Stimulated activated CD8-positive, alpha-beta memory T cell treated with anti-CD3 and anti-CD28 coated beads, Interleukin-12 subunit alpha, Interleukin-12 subunit beta, amount 100 ng/mL, for 24 hours (primary cell): ENCODE results near the gene MVP.

Experiments used
- DNase-seq: peaks from one replicate; pipeline ENCODE4 v3.0.0-alpha.2; 2020; ENCODE audit errors: extremely low read depth

MVP gene

DNA sequence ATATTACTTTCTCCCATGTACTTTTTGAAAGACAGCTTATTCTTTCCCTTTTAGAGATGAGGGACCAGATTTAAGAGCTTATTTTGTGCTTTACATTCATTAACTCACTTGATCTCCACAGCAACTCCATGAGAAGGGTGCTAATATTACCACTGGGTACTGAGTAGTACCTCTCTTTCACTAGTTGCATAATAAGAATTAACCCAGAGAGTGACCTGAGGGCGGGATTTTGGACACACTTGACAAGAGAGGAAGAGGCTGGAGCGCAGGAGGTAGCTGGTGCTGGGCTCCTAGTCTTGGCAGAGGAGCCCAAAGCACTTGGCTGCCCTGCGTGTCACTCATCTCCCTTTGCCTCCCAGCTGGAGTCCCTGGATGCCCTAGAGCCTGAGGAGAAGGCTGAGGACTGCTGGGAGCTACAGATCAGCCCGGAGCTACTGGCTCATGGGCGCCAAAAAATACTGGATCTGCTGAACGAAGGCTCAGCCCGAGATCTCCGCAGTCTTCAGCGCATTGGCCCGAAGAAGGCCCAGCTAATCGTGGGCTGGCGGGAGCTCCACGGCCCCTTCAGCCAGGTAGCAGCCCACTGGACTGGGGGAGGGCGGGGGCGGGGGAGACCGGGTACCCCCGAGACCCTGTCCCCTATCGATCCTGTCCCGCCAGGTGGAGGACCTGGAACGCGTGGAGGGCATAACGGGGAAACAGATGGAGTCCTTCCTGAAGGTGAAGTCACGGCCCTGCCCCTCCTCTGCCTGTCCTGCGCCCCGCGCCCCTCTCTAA is 15.6 kb upstream of the MVP start:
- no peak for DNase-seq

DNA sequence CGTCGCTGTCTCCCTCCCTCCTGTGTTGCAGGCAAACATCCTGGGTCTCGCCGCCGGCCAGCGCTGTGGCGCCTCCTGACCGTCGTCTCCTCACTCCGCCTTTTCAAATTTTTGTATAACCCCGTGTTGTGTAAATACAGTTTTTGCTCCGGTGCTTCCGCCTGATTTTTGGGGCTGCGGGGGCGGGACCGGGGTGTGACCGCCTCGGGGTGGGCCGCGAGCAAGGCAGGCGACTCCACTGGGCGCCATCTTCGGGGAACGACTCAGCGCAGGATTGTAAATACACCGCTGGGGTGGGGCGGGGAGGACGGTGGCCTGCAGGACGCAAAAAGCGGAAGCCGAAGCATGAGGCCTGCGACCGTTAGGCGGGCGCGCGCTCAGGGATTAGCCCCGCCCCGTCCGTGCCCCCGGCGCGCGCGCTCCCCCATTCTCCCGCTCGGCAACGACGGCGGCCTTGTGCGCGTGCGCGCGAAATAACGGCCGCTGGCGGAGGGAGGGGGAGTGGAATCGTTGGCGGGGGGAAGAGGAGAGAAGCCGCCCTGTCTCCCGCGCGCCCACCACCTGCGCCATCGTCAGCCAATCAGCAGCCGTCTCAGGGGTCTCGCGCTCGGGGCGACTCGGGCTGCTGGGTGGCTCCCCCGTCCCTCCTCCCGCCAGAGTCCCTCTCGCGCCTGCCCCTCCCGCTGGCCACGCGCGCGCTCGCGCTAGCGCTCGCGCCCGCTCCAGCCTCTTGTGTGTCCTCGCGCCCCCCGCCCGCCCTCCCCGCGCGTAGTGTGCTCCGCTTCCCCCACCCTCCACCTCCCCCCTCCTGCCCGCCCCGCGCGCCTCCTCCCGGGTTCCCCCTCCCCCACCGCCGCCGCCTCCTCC is 14.8 kb upstream of the MVP start:
- DNase-seq: peak; percentile 93

DNA sequence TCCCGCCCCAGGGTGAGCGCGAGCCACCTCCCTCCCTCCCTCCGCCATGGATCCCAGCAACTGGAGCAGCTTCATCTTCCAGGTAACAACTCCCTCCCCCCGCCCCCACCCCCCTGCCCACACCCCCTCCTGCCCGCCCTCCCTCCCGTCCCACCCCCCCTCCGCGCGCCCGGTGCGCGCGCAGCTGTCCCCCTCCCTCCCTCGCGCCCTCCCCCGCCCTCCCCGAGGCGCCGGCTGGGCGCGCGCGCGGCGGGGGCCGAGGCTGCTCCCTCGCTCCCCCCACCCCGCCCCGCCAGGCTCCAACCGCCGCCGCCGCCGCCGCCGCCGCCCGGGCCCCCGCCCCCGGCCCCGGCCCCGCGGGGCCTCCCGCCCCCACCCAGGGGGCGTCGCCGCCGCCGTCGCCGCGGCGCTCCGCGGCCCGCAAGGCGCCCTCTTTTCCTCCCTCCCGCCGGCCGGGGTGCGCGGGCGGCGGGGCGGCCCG is 14.1 kb upstream of the MVP start, which contains the start of gene MAZ:
Gene MAZ (plus strand): TSS at position 431 of the 481 bp plus-strand sequence. CDS start 173 bp downstream, outside the sequence.
- DNase-seq: no peak

DNA sequence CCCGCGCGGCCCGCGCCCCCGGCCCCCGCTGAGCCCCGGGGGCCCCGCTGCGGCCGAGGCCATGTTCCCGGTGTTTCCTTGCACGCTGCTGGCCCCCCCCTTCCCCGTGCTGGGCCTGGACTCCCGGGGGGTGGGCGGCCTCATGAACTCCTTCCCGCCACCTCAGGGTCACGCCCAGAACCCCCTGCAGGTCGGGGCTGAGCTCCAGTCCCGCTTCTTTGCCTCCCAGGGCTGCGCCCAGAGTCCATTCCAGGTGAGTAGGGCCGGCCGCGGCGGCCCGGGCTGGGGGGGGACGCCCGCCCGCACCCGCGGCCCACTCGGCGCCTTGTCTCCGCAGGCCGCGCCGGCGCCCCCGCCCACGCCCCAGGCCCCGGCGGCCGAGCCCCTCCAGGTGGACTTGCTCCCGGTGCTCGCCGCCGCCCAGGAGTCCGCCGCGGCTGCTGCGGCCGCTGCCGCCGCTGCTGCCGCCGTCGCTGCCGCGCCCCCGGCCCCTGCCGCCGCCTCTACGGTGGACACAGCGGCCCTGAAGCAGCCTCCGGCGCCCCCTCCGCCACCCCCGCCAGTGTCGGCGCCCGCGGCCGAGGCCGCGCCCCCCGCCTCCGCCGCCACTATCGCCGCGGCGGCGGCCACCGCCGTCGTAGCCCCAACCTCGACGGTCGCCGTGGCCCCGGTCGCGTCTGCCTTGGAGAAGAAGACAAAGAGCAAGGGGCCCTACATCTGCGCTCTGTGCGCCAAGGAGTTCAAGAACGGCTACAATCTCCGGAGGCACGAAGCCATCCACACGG is 13.4 kb upstream of the MVP start:
- DNase-seq: no peak

DNA sequence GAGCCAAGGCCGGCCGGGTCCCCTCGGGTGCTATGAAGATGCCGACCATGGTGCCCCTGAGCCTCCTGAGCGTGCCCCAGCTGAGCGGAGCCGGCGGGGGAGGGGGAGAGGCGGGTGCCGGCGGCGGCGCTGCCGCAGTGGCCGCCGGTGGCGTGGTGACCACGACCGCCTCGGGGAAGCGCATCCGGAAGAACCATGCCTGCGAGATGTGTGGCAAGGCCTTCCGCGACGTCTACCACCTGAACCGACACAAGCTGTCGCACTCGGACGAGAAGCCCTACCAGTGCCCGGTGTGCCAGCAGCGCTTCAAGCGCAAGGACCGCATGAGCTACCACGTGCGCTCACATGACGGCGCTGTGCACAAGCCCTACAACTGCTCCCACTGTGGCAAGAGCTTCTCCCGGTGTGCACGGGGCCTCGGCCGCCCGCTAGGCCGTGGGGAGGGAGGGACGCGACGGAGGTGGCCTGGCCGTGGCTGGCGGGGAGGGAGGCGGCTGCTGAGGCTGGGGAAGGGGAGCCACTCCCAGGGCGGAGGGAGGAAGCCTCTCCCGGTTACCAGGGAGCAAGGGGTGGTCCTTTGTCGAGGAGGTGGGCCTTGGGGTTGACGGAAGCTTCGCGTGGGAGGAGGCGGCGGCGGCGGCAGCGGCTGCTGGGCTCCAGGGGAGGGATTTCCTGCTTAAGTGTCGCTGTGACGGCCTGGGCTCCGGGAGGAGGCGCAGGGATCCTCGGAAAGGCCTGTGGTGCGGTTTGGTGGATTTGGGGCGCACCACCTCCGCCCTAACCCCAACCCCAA is 12.6 kb upstream of the MVP start:
- no peak for DNase-seq

DNA sequence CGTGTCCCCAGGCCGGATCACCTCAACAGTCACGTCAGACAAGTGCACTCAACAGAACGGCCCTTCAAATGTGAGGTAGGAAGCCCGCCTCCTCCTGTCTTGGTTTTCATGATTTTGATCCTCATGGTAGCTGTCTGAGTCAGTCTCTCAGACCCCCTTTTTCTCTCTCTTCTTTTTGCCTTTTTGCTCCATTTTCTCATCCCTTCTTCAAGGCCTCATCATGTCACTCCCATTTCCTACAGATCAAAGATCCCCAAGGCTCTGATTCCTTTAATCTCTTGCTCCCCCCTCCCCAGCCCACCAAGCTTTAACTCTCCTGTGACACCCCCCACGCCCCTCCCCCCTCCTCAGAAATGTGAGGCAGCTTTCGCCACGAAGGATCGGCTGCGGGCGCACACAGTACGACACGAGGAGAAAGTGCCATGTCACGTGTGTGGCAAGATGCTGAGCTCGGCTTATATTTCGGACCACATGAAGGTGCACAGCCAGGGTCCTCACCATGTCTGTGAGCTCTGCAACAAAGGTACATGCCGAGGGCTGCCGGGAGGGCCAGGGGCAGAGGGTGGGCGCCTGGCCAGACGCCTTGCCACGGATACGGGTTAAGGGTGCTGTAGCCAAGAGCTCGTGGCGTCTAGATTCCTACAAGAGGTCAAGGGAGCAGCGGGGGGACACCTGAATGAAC is 11.9 kb upstream of the MVP start:
- DNase-seq: no peak

DNA sequence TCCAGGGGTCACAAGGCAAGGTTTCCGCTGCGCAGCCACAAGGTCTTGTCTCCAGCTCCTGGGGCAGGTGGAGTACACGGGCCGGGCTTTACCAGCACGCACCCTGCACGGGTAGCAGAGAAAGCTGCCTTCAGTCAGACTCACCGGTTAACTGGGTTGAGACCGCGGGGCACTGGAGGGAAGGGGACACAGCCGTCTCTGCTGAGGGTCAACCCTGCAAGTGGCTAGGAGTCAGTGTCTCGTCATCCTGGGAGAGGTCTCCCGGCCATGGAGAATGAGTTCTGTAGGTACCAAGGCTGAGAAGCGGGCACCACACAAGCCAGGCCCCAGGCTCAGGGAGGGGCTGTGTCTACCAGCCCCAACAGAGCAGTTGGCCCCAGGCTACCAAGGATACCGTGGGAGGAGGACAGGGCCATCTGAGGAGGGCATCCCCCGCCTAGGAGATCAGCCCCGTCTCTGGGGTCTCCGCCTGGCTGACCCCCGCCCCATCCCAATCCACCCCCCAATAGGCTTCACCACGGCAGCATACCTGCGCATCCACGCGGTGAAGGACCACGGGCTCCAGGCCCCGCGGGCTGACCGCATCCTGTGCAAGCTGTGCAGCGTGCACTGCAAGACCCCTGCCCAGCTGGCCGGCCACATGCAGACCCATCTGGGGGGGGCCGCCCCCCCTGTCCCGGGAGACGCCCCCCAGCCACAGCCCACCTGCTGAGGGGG is 11.1 kb upstream of the MVP start:
- no peak for DNase-seq

DNA sequence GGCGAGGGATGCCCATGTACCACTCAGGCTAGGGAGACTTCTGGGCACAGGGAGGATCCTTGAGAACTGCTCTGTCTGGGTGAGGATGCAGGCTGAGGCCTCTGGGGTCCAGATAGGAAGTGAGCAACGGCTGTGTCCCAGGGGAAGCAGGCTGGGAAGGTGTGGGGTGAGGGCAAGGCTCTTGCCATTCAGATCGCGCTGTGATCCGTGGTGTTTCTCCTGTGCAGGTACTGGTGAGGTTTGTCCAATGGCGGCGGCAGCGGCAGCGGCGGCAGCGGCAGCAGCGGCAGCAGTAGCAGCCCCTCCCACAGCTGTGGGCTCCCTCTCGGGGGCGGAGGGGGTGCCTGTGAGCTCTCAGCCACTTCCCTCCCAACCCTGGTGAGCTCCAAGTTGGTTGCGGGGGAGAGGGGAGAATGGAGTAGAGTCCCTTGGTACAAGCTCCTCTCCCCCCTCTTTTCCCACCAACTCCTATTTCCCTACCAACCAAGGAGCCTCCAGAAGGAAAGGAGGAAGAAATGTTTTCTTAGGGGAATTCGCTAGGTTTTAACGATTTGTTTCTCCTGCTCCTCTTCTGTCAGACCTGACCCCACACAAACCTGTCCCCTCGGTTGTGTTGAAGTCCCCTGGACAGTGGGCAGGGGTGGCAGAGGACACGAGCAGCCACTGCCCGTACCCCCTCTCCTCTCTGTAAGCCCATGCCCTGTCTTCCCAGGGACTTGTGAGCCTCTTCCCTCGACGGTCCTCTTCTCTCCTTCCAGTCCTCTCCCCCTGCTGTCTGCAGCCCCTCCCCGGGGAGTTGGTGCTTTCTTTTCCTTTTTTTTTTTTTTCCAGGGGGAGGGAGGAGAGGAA is 10.2 kb upstream of the MVP start:
- DNase-seq: no peak

DNA sequence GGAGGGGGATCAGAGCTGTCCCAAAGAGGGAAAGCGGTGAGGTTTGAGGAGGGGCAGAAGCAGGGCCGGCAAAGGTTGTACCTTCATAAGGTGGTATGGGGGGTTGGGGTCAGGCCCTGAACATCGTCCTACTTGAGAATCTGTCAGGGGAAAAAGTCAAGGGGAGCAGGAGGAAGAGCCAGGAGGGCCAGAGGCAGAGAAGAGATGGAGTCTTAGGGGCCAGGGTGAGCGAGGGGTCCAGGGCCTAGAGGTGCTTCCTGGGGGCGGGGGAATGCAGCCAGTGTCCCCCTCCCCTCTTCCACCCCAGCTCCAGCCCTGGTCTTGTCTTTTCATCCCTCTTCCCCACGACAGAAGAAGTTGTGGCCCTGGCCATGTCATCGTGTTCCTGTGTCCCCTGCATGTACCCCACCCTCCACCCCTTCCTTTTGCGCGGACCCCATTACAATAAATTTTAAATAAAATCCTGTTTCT is 9.5 kb upstream of the MVP start:
- DNase-seq: no peak

DNA sequence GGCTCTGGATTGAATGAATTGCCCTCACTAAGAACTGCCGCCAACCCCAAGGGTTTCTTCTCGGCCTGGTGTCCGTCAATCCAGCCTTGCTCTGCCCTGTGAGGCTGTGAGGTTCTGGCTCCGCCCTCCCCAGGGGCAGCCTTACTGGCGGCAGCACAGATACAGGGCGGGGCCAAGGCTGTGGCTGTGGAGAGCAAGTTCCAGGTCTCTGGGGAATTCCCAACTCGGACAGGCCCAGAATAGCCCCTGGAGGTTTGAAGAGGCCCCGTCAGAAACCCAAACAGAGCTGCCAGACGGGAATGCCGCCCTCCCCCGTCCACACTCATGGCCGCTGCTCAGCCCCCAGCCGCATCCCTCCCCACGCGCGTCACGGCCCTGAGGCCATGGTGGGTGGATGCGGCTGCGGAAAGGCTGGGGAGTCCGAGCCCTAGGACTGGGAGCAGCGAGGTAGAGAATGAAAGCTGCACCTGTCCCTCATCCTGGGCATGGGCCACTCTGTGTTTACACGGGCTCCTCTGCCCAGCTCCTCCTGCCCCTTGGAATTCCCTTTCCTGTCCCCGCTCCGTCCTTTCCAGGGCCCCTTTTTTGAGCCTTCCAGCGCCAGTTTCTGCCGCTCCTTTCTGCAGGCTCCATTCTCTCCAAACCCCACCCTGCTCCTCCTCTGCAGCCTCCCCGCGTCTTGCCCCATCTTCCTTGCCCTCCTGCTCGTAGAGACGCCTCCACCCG is 8.9 kb upstream of the MVP start:
- DNase-seq: no peak

DNA sequence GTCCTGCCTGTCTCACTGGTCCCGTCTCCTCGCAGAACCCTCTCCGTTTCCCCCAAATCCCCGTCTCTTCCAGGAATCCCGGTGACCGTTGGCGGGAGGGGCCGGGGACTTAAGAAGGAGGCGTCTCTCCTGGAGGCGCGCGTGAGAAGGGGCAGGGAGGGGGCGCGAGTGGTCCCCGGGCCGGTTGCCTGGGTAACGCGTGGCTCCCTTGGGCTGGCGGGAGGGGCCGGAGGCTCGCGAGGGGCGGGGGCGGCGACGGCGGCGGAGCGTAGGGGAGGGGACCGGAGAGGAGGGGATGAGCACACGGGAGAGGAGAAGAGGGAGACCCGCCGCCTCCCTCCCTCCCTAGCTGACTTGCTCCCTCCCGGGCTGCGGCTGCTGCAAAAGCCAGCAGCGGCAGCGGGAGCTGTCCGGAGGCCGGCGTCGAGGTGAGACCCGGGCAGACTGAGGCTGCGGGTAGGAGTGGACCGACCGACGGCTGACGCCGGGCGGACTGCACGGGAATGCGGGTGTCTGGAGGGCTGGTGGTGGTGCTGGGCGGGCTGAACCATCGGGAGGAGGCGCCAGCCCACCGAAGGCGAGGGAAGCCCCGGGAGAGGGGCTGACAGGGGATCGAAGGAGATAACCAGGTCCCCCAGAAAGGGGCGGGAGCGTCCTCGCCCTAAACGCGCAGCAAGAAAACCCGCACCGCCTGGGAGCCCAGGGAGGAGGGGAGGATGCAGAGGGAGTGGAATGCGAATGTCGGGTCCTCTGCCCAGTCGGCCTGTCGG is 8.2 kb upstream of the MVP start, which contains the start of gene PRRT2:
Gene PRRT2 (plus strand): TSS at position 298 of the 770 bp plus-strand sequence. CDS start 862 bp downstream, outside the sequence.
- DNase-seq: no peak

DNA sequence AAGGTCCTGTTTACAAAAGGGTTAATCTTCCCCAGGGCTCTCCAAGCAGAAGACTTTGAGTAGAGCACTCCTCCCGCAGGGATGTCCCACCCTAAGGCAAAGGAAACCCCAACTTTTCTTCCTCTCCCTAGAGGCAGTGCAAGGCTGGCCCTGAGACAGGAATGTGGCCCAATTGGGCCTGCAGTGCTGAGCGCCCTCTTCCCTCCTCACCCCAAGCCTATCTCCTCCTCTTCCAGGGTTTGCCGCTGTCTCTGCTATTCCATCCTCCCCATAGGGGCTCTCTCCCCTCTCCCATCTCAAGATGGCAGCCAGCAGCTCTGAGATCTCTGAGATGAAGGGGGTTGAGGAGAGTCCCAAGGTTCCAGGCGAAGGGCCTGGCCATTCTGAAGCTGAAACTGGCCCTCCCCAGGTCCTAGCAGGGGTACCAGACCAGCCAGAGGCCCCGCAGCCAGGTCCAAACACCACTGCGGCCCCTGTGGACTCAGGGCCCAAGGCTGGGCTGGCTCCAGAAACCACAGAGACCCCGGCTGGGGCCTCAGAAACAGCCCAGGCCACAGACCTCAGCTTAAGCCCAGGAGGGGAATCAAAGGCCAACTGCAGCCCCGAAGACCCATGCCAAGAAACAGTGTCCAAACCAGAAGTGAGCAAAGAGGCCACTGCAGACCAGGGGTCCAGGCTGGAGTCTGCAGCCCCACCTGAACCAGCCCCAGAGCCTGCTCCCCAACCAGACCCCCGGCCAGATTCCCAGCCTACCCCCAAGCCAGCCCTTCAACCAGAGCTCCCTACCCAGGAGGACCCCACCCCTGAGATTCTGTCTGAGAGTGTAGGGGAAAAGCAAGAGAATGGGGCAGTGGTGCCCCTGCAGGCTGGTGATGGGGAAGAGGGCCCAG is 7.3 kb upstream of the MVP start:
- DNase-seq: no peak

DNA sequence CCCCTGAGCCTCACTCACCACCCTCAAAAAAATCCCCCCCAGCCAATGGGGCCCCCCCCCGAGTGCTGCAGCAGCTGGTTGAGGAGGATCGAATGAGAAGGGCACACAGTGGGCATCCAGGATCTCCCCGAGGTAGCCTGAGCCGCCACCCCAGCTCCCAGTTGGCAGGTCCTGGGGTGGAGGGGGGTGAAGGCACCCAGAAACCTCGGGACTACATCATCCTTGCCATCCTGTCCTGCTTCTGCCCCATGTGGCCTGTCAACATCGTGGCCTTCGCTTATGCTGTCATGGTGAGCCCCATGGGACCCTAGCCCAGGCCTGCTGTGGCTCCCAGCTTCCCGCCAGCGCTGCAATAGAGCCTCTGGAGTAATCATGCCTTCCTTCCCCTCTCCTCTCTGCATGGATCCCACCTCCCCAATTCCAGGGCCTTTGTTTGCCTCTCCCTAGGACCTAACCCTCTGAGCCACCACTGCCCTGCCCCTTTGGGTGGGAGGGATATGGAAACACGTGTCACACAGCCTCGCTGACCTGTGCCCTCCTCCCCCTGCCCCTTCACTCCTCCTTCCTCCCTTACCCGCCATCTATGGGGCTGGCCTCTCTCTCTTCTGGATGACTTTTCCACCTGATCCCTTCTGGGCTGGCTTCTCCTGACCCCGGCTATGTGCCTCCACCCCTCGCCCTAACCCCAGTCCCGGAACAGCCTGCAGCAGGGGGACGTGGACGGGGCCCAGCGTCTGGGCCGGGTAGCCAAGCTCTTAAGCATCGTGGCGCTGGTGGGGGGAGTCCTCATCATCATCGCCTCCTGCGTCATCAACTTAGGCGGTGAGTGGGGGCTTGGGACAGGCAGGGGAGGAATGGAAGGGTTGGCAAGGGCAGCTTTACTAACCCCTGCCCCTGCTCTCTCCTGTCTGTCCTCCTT is 6.4 kb upstream of the MVP start:
- DNase-seq: no peak

DNA sequence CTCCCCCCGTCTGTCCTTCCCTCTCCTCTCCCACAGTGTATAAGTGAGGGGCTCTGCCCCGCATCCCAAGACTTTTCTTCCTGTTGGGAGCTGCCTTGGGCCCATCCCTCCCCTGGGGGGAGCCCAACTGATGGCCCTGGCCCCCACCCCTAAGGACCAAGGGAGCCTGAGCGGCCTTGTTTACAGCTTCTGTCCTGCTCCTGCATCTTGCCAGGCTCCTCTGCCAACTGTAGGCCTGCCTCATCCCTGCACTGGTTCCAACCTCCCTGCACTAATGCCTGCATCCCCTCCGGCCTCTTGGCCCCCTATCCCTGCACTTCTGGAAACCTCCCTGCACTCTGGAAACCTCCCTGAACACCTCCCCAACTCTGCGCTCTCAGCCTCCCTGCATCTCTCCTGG is 5.7 kb upstream of the MVP start:
- DNase-seq: no peak

DNA sequence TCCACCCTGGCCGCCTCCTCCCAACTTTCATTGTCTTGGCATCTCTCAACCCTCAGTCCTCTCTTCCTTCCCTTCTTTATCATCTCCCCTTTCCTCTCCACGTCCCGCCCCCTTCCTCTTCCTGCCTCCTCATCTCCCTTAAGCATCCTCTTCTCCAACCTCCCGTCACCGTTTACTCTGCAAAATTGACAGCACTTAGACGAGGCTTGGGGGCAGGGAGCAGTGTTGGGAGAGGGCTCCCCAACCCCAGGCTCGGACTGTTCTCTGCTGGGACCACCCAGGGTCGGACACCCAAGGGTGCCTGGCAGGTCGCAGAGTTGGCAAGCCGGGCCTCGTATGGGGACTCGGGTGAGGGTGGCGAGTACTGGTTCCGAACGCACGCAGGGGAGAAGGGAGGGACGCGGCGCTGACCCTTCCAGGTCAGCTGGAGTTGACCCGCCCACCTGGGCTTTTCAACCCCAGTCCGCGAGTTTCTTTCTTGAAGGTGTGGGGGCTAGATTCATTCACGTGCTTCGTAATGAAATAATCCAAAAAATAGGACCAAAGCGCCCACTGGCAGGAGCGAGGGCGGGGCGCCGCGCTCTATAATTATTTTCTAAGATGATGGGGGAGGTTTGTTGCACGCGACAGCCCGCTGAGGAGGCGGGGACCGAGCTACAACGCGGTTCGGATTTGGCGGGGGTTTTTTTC is 5.1 kb upstream of the MVP start:
- DNase-seq: no peak
